ENCODE data around the gene AP2A1.

AP2A1 gene

GRCh38 chr19:49795615-49796014 is 28.8 kb downstream of the AP2A1 start:
- no peak for DNase-seq

- DNase-seq, result no peak
Observed at GRCh38 chr19:49798574-49798973, 31.8 kb downstream of the AP2A1 start.

- no peak for DNase-seq
Observed at GRCh38 chr19:49799271-49799797, 32.5 kb downstream of the AP2A1 start.

GRCh38 chr19:49799798-49800376 is 33.1 kb downstream of the AP2A1 start:
- DNase-seq, result no peak

GRCh38 chr19:49800771-49801170 is 34.0 kb downstream of the AP2A1 start:
- no peak for DNase-seq

GRCh38 chr19:49801401-49801888 is 34.6 kb downstream of the AP2A1 start:
- no peak for DNase-seq

GRCh38 chr19:49801966-49802661 is 35.3 kb downstream of the AP2A1 start:
- DNase-seq, result no peak

- no peak for DNase-seq
Observed at GRCh38 chr19:49802836-49803528, 36.2 kb downstream of the AP2A1 start.

- no peak for DNase-seq
Observed at GRCh38 chr19:49803529-49803856, 36.7 kb downstream of the AP2A1 start.

GRCh38 chr19:49805822-49806619 is 39.2 kb downstream of the AP2A1 start:
- DNase-seq, result no peak

- no peak for DNase-seq
Observed at GRCh38 chr19:49806620-49806959, 39.8 kb downstream of the AP2A1 start.

GRCh38 chr19:49807058-49807903 is 40.5 kb downstream of the AP2A1 start:
- DNase-seq, result no peak

GRCh38 chr19:49807904-49808675 is 41.3 kb downstream of the AP2A1 start:
- no peak for DNase-seq

- DNase-seq, result peak; percentile 81
Observed at GRCh38 chr19:49808711-49809159, 41.9 kb downstream of the AP2A1 start.

GRCh38 chr19:49809160-49809940 is 42.5 kb downstream of the AP2A1 start:
- DNase-seq, result peak; percentile 32

- DNase-seq, result no peak
Observed at GRCh38 chr19:49809941-49810389, 43.2 kb downstream of the AP2A1 start.

GRCh38 chr19:49811328-49811727 is 44.5 kb downstream of the AP2A1 start:
- DNase-seq, result no peak

- no peak for DNase-seq
Observed at GRCh38 chr19:49812452-49812996, 45.7 kb downstream of the AP2A1 start.

GRCh38 chr19:49812997-49813861 is 46.4 kb downstream of the AP2A1 start, which contains the start of gene FUZ:
Gene FUZ (minus strand): TSS chr19:49813292. CDS start chr19:49813106, 186 bp downstream.
- DNase-seq, result peak; percentile 97
